ENCODE data around the gene NCOA6.

The NCOA6 gene

DNA sequence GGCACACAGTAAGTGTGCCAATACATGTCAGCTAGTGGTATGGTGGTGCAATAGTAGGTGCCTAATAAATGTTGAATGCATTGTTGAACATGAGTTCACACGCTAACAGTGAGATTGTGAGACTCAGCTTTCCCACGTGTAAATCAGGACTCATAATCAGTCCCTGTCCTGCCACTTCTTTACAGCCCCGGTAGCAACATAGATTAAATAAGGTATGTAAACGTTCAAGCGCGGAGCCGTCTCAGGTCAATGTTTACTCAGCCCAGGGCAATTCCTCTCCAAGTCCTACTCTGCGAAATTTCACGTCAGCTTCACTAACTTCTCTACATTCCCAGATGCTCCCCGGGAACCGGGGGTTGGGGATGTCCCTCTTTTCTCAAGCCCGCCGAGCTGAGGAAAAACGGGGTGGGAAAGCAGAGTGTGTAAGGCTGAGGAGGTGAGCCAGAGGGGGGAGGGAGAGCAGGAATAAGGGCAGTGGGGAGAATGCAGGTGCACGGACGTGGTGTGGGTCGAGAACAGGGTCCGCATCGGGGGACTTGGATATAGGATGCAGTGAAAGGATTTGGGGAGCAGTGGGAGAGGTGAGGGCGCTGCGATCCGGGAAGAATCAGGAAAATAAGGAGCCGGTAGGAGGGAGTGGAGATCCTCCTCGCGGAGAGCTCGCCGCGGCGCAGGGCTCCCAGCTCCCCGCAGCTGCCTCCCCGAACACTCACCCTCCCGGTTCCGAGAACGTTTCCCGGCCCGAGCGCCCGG lies 121.9 kb downstream of the NCOA6 start:
- DNase-seq: peak; percentile 20

DNA sequence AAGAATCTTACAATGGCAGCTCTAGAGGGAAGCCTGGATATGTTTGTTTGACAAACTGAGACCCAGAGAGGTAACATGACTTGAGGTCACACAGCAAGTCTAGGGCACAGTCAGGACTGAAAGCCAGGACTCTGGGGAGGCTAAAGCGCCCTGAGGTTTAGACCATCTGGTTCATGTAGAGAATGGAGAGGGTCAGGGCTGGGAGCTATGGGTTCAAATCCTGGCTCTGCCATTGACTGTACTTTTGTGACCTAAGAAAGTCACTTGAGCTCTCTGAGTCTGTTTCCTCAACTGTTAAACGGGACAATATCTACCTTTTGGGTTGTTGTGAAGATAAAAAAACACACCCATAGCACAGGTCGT lies 122.4 kb downstream of the NCOA6 start:
- DNase-seq: no peak

DNA sequence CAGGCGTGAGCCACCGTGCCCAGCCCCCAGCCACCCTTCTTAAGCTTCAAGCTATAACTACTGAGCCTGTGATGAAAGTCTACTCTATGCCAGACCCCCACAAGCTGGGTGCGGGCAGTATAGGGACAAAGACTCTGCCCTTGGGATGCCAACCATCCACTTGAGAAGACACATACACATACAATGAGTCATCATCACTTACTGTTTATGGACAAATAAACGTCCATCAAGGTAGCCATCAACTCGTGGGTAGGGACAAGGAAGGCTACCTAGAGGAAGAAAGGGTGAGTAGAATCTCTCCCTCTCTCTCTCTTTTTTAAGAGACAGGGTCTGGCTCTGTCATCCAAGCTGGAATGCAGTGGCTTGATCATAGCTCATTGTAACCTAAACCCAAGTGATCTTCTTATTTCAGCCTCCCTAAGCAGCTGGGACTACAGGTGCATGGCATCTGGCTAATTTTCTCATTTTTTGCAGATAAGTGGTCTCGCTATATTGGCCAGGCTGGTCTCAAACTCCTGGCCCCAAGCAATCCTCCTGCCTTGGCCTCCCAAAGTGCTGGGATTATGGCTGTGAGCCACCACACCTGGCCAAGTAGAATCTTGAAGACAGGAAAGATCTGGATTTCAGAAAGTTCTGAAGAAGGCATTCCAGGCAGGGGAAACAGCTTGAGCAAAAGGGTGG lies 123.9 kb downstream of the NCOA6 start:
- DNase-seq: no peak

DNA sequence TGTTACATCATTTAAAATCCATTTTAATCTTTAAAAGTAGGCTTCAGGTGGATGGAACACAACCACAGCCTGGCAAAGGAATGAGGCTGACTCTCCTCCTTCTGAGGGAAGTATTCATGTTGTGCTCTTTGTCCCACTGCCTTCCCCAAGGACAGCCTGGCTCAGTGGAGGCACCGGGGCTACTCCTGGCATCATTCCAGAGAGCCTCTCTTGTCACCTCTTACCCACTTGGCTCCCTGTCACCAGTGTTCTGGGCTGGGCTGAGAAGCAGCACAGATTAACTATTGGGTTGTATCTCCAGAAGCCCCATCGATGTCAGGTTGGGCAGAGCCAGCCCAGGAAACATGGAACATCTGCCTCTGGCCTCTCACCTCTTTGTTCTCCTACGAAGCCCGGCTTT lies 132.0 kb downstream of the NCOA6 start:
- no peak for DNase-seq

DNA sequence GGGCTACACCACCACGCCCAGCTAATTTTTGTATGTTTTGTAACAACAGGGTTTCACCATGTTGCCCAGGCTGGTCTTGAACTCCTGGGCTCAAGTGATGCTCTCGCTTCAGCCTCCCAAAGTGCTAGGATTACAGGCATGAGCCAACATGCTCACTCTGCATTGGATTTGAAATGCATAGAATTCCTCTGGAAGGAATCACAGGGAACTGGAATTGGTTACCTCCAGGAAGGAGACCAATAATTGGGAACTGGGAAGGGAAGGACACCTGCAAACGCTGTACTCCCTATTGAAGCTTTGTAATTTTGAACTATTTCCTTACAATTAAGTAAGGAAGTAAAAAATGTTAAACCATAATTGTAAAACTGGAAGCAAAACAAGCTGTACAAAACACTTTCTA lies 133.6 kb downstream of the NCOA6 start:
- no peak for DNase-seq

DNA sequence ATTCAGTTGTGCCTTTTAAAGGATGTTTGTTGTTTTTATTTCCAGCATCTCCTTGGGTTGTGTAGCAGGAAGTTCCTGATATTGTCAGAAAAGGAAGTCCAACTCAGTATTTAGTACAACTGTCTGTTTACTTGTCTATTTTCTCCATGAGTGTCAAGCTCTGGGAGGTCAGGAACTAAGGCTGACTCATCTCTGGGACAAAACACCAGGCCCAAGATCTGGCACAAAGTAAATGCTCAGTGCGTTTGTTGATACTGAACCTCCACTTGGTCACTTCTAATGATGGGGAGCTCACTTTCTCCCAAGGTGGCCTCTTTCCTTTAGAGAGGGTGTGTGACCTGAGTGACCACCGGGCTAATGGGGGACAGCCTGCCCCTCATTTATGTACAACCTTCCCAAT lies 136.0 kb downstream of the NCOA6 start:
- no peak for DNase-seq

DNA sequence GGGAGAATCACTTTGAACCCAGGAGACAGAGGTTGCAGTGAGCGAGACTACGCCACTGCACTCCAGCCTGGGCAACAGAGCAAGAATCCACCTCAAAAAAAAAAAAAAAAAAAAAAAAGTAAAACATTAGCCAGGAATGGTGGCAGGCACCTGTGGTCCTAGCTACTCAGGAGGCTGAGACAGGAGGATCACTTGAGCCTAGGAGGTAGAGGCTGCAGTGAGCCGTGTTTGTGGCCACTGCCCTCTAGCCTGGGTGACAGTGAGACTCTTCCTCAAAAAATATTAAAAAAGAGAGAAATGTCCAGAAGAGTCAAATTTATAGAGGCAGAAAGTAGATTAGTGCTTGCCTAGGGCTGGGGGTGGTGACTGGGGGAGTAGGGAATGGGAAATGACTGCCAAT lies 141.8 kb downstream of the NCOA6 start:
- DNase-seq: no peak

DNA sequence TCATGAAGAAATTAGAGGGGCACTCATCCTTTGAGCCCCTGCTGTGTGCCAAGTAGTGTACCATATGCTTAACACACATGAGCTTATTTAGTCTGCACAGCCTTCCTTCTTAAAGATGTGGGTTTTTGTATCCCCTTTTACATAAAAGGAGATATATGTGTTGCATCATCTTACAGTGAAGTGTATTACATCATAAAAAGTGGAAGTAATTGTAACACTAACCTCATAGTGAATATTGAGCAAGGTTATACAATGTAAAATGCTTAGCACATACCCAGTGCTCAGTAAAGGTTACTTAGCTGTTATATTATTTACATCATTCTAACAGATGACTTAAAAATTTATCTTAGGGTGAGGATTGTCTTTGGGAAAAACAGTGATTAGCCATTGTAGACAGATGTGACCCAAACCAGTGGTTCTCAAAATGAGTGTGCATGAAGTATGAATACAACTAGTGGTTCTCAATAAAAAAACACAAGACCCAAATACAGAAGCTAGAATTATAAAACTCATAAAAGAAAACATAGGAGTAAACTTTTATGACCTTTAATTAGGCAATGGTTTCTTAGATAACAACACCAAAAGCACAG lies 144.8 kb downstream of the NCOA6 start:
- DNase-seq: no peak

DNA sequence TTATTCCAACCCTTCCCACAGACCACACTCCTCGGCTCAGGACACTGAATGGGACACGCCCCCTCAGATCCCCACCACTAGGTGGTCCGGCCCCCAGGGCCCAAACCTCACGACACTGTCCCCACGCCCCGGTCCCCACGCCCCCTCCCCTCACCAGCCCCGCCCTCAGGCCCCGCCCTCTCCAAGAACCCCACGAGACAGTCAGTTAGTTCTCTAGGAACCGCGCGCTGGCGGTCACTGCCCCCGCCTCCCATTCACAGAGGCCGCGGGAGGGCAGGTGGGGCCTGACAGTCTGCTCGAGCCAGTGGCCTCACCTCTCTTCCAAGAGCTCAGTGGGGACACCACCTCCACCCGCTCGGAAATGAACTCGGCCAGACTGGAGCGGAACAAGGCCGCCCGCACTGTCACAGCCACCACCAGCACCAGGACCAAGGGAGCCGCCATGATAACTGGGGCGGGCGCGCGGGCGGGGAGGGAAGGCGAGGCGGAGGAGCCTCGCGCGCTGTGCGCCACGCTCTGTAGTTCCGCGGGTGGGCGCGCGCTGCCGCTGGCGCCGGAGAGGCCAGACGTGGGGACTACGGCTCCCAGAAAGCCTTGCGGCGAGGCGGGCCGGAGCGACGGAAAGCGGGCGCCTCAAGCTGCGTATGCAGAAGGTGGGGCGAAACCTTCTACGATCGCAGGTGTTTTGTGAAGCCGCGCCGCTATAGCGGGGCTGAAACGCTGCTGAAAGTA lies 148.6 kb downstream of the NCOA6 start, which contains the start of gene PIGU:
PIGU (minus strand) TSS at position 451 of the 732 bp plus-strand sequence; CDS start at position 444, 7 bp downstream.
- peak; percentile 96 for DNase-seq

DNA sequence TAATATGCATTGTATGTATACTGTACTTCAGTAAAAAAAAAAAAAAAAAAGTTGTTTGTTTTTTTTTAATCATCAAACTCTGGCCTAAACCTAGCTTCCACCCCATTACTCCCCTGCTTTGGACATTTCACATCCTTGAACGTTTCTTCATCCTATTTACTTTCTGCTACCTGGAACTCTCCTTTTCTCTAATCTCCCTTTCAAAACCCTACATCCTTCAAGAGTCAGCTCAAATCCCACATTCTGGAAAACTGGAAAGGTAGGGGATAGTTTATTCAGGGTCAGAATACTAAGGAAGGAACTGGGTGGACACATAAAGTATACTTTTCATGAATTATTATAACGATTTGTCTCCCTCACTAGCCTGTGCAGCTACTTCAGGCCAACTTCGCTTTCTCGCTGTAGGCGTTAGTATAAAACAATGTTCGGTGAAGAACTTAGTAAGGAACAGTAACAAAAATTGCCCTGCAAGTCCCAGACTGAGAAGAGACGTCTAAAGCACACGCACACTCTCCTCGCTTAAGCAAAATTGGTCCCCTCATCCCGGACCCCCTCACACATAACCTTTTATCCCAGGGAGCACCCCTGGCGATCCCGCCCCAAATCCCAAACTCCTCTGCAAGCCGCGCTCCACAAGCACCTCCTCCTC lies 149.3 kb downstream of the NCOA6 start:
- DNase-seq: no peak

GRCh38 chr20:34675561-34675960 lies 149.9 kb downstream of the NCOA6 start:
- DNase-seq: no peak

GRCh38 chr20:34673412-34673811 lies 152.0 kb downstream of the NCOA6 start:
- DNase-seq: no peak

DNA sequence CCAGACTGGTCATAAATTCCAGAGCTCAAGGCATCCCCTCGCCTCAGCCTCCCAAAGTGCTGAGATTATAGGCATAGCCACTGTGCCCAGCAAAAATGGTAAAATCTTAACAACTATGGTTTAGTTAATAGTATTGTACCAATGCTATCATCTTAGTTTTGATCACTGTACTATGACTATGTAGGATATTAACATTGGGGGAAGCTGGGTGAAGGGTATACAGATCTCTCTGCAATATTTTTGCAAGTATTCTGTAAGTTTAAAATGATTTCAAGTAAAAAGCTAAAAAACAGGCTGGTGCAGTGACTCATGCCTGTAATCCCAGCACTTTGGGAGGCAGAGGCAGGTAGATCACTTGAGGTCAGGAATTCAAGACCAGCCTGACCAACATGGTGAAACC lies 156.4 kb downstream of the NCOA6 start:
- no peak for DNase-seq
